Activated CD8-positive, alpha-beta memory T cell treated with anti-CD3 and anti-CD28 coated beads, Interleukin-2, amount 50 U/mL, for 4 hours (primary cell): ENCODE data around the gene ZBED4.

ENCODE experiments used
- DNase-seq: peaks from one replicate; pipeline ENCODE4 v3.0.0-alpha.2; 2020

The ZBED4 gene

DNA sequence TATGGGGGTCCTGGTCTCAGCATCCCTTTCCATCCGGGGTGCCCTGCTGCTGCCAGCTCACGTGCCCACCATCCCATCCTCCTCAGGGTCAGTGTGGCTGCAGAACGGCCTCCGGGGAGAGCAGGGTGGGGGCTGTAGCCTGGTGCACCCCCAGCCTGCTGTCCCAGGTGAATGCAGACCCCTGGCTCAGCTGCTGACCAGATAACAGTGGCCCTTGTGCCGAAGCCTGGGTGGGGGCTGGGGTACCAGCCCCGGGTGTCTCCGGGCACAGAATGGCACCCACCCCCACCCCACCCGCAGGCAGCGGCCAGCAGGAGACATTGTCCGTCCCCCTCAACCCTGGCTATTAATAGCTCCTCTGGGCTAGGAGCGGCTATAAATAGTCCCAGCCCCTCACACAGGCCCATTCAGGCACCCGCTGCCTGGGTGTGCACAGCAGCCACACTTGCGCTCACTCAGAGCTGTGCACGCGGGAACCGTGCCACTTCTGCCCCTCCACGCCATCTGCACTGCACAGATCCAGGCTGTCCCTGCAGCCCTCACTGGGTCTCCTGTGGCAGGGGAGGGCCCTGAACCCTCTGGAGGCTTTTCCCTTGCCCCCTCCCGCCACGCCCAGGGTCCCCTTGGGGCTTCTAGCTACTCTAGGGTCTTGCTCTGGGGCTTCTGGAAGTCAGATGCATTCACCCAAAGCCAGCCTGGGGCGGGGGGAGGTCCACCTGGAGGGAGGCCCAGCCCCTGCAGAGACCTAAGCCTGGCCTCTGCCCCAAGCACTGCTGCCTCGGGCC, 83.5 kb downstream of the ZBED4 start:
- no peak for DNase-seq

- DNase-seq = no peak
These were observed 84.3 kb downstream of the ZBED4 start for GRCh38 chr22:49937758-49938564.

DNA sequence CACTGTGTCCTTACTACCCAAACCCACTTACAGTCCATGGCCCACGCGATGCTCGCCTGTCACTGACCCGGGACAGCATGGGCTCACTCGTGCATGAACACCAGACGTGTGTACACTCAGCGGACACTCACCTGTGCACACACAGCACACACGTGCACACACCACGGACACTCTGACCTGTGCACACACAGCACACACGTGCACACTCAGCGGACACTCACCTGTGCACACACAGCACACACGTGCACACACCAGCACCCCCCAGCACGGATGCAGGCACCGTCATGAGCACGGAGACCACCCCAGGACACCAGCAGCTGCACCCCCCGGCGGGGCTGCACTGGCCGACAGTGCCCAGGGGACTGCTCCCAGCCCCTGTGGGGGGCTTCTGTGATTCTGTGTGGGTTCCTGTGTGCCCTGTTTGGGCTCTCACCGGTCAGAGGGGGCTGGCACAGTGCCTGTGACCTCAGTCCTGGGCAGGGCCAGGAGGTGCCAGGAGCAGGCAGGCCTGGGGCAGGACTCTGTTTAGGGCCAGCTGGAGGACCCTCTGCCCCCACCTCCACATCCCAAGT, 85.0 kb downstream of the ZBED4 start:
- no peak for DNase-seq
